Measurements from ENCODE around the gene IL17RC. TPM values are rescaled to one million over a fixed set of nuclear protein-coding genes. Genes with fewer than 3 reads are reported as not detected.
A peak's percentile ranks its signal among the peaks of the same experiment; 100 is the strongest.

IL17RC gene
- total RNA-seq, 1 experiment from 2014 or later = 23.6 TPM

DNA sequence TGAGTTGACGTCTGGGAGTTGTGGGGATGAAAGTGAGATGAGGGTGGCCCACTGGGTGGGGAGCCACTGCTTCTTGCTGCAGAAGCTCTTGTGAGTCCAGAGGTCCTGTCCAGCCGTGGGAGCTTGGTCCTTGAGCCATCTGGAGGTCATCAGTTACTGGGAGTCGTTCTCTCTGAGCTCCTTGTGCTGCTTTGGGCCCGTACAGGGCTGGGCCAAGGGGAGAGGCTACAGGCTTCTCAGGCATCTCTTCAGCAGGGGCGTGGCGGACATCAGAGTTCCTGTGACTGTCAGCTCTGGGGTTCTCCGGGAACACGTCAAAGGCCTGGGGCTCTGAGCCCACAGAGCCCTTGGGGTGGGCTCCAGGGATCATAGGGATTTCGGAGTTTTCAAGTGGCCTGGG, 32.7 kb downstream of the IL17RC start:
- Histone ChIP-seq H3K27me3 (ENCODE audit: control insufficient read depth, insufficient read depth, low read length) (no peaks in the 10 kb centered on the region), H3K9me3 (ENCODE audit: control insufficient read depth, insufficient read depth, low read depth, low read length) (no peaks in the 10 kb centered on the region), H3K4me1 (ENCODE audit: control insufficient read depth, insufficient read depth, low read length) (no peaks in the 10 kb centered on the region), H3K36me3 (ENCODE audit: control insufficient read depth, insufficient read depth, low read length) (no peaks in the 10 kb centered on the region), H3K27ac (ENCODE audit: low read length) (no peak overlapping the region), H3K4me3 (ENCODE audit: low read depth in 2 of 2, low read length in 2 of 2) (no peak overlapping the region)
- intact Hi-C loops (cut with micrococcal nuclease; ENCODE audit: unreplicated experiment) (no loop called here), in situ Hi-C loops (cut with HindIII; ENCODE audit: low pct_unique_long_range_greater_than_20kb, low sequenced_read_pairs) (no loop called here)
- ATAC-seq (no peak), DNase-seq (ENCODE audit: low read depth, low spot score) (no peak)
- CTCF ChIA-PET = no interaction called here
- no TSS peak for BruUV-seq (replicated peaks)
- POLR2A ChIA-PET = no interaction called here
- TF ChIP-seq, protein P1, sequence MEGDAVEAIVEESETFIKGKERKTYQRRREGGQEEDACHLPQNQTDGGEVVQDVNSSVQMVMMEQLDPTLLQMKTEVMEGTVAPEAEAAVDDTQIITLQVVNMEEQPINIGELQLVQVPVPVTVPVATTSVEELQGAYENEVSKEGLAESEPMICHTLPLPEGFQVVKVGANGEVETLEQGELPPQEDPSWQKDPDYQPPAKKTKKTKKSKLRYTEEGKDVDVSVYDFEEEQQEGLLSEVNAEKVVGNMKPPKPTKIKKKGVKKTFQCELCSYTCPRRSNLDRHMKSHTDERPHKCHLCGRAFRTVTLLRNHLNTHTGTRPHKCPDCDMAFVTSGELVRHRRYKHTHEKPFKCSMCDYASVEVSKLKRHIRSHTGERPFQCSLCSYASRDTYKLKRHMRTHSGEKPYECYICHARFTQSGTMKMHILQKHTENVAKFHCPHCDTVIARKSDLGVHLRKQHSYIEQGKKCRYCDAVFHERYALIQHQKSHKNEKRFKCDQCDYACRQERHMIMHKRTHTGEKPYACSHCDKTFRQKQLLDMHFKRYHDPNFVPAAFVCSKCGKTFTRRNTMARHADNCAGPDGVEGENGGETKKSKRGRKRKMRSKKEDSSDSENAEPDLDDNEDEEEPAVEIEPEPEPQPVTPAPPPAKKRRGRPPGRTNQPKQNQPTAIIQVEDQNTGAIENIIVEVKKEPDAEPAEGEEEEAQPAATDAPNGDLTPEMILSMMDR (IDR thresholded peaks at IDR 0.05) = no peak
- TF ChIP-seq TCF7L2 (IDR thresholded peaks at IDR 0.05; ENCODE audit: low read depth, low read length) = no peak

DNA sequence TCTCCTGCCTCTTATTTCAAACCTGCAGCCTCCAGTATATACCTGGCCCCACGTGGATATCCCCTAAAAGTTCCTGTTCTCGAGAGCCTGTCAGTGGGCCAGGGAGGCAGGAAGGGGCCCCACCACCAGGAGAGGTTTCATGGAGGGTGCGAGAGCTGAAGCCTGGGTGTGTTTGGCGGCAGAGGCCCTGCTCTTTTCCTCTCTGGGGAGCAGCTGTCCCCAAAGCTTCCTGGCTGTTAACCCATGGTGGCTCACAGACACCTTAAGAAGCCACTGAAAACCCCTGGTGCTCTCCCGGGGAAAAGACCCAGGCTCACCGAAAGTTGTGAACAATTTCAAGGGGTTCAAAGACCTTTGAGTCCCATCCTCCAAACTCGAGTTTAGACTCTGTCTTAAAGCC, 34.2 kb downstream of the IL17RC start:
- in situ Hi-C loops (cut with HindIII; ENCODE audit: low pct_unique_long_range_greater_than_20kb, low sequenced_read_pairs) = no loop called here
- Histone ChIP-seq H3K36me3 (ENCODE audit: control insufficient read depth, insufficient read depth, low read length) (no peaks in the 10 kb centered on the region), H3K27ac (ENCODE audit: low read length) (no peak overlapping the region), H3K4me3 (ENCODE audit: low read depth in 2 of 2, low read length in 2 of 2) (no peak overlapping the region), H3K27me3 (ENCODE audit: control insufficient read depth, insufficient read depth, low read length) (no peaks in the 10 kb centered on the region), H3K9me3 (ENCODE audit: control insufficient read depth, insufficient read depth, low read depth, low read length) (no peaks in the 10 kb centered on the region), H3K4me1 (ENCODE audit: control insufficient read depth, insufficient read depth, low read length) (no peaks in the 10 kb centered on the region)
- CTCF ChIA-PET = no interaction called here
- POLR2A ChIA-PET = no interaction called here
- intact Hi-C loops (cut with micrococcal nuclease; ENCODE audit: unreplicated experiment) = no loop called here
- DNase-seq (ENCODE audit: low read depth, low spot score) (no peak), ATAC-seq (no peak)
- no peak for TF ChIP-seq SIN3A (IDR thresholded peaks at IDR 0.05; ENCODE audit: borderline replicate concordance, insufficient read depth, low read depth, low read length)
- no TSS peak for BruUV-seq (replicated peaks)

DNA sequence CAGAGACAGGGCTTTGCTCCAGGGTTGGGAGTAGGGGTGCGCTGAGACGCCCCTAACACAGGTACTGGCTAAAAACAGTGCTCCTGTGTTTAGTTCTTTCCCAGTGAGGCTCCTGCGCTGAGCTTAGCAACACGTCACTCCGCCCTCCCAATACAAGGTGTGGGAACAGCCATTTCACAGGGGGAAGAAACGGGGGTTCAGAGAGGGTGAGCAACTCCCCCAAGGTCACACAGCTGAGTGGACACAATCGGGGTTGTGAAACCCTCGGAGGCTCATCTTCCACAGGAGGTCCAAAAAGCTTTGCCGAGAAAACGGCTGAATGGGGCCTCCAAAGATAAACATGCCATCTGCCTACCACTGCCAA, 34.7 kb downstream of the IL17RC start:
- no TSS peak for BruUV-seq (replicated peaks)
- no peak for ATAC-seq
- DNase-seq (ENCODE audit: low read depth, low spot score) = no peak
- intact Hi-C loops (cut with micrococcal nuclease; ENCODE audit: unreplicated experiment) = no loop called here
- no peaks in the 10 kb centered on the region for H3K27me3 ChIP-seq (ENCODE audit: control insufficient read depth, insufficient read depth, low read length)
- TF ChIP-seq POLR2AphosphoS5 (IDR thresholded peaks at IDR 0.05; ENCODE audit: low read depth, low read length) (no peak), TCF7L2 (IDR thresholded peaks at IDR 0.05; ENCODE audit: low read depth, low read length) (no peak), SIN3A (IDR thresholded peaks at IDR 0.05; ENCODE audit: borderline replicate concordance, insufficient read depth, low read depth, low read length) (no peak)
- TF ChIP-seq, protein P2, sequence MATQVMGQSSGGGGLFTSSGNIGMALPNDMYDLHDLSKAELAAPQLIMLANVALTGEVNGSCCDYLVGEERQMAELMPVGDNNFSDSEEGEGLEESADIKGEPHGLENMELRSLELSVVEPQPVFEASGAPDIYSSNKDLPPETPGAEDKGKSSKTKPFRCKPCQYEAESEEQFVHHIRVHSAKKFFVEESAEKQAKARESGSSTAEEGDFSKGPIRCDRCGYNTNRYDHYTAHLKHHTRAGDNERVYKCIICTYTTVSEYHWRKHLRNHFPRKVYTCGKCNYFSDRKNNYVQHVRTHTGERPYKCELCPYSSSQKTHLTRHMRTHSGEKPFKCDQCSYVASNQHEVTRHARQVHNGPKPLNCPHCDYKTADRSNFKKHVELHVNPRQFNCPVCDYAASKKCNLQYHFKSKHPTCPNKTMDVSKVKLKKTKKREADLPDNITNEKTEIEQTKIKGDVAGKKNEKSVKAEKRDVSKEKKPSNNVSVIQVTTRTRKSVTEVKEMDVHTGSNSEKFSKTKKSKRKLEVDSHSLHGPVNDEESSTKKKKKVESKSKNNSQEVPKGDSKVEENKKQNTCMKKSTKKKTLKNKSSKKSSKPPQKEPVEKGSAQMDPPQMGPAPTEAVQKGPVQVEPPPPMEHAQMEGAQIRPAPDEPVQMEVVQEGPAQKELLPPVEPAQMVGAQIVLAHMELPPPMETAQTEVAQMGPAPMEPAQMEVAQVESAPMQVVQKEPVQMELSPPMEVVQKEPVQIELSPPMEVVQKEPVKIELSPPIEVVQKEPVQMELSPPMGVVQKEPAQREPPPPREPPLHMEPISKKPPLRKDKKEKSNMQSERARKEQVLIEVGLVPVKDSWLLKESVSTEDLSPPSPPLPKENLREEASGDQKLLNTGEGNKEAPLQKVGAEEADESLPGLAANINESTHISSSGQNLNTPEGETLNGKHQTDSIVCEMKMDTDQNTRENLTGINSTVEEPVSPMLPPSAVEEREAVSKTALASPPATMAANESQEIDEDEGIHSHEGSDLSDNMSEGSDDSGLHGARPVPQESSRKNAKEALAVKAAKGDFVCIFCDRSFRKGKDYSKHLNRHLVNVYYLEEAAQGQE (IDR thresholded peaks at IDR 0.05; ENCODE audit: insufficient read depth in 1 of 2, low read depth in 2 of 2, low read length in 1 of 2) = no peak
- TF ChIP-seq, protein P1 (IDR thresholded peaks at IDR 0.05) = no peak
- H3K4me3 ChIP-seq (ENCODE audit: low read depth in 2 of 2, low read length in 2 of 2) = peak overlapping the region; percentile 36 to 47
- H3K36me3 ChIP-seq (ENCODE audit: control insufficient read depth, insufficient read depth, low read length) = no peaks in the 10 kb centered on the region
- no peaks in the 10 kb centered on the region for H3K4me1 ChIP-seq (ENCODE audit: control insufficient read depth, insufficient read depth, low read length)
- in situ Hi-C loops (cut with HindIII; ENCODE audit: low pct_unique_long_range_greater_than_20kb, low sequenced_read_pairs) = no loop called here
- no peak overlapping the region for H3K27ac ChIP-seq (ENCODE audit: low read length)
- no peaks in the 10 kb centered on the region for H3K9me3 ChIP-seq (ENCODE audit: control insufficient read depth, insufficient read depth, low read depth, low read length)
- POLR2A ChIA-PET = interaction anchor here (0.6 kb wide), 1 partner anchor 9 kb away, joined by 3 read pairs; no protein-coding TSS in a partner anchor
- CTCF ChIA-PET = no interaction called here

Measured in Panc1 (cell line).